ENCODE measurements around the gene ANO1.

ANO1 gene

GRCh38 chr11:70107191-70107590 lies 29.1 kb downstream of the ANO1 start:
- no peaks in the 10 kb centered on the region for H3K27me3 ChIP-seq (ENCODE audit: control insufficient read depth in 1 of 2, insufficient read depth in 2 of 2, low read length in 2 of 2)
- no peak overlapping the region for H3K4me3 ChIP-seq (ENCODE audit: low read length in 2 of 2)
- H3K9ac ChIP-seq (ENCODE audit: low read length in 2 of 2), result no peak overlapping the region
- H3K27ac ChIP-seq (ENCODE audit: low read length), result no peak overlapping the region
- no peaks in the 10 kb centered on the region for H3K9me3 ChIP-seq (ENCODE audit: control insufficient read depth in 2 of 2, low read length in 2 of 2)
- no peaks in the 10 kb centered on the region for H3K36me3 ChIP-seq (ENCODE audit: control insufficient read depth in 2 of 2, insufficient read depth in 2 of 2, low read length in 2 of 2)
- no peaks in the 10 kb centered on the region for H3K4me1 ChIP-seq (ENCODE audit: control insufficient read depth, insufficient read depth, low read length)

- H3K4me1 ChIP-seq (ENCODE audit: control insufficient read depth, insufficient read depth, low read length), result no peaks in the 10 kb centered on the region
- no peak overlapping the region for H3K27ac ChIP-seq (ENCODE audit: low read length)
- no peaks in the 10 kb centered on the region for H3K27me3 ChIP-seq (ENCODE audit: control insufficient read depth in 1 of 2, insufficient read depth in 2 of 2, low read length in 2 of 2)
- H3K9ac ChIP-seq (ENCODE audit: low read length in 2 of 2), result no peak overlapping the region
- no peaks in the 10 kb centered on the region for H3K9me3 ChIP-seq (ENCODE audit: control insufficient read depth in 2 of 2, low read length in 2 of 2)
- H3K4me3 ChIP-seq (ENCODE audit: low read length in 2 of 2), result no peak overlapping the region
- no peaks in the 10 kb centered on the region for H3K36me3 ChIP-seq (ENCODE audit: control insufficient read depth in 2 of 2, insufficient read depth in 2 of 2, low read length in 2 of 2)
Measured at GRCh38 chr11:70107756-70108155, 29.6 kb downstream of the ANO1 start.

GRCh38 chr11:70108250-70108649 lies 30.1 kb downstream of the ANO1 start:
- H3K4me1 ChIP-seq (ENCODE audit: control insufficient read depth, insufficient read depth, low read length), result no peaks in the 10 kb centered on the region

GRCh38 chr11:70109006-70109405 lies 30.9 kb downstream of the ANO1 start:
- Histone ChIP-seq H3K4me1 (ENCODE audit: control insufficient read depth, insufficient read depth, low read length) (no peaks in the 10 kb centered on the region), H3K27me3 (ENCODE audit: control insufficient read depth in 1 of 2, insufficient read depth in 2 of 2, low read length in 2 of 2) (no peaks in the 10 kb centered on the region), H3K4me3 (ENCODE audit: low read length in 2 of 2) (no peak overlapping the region), H3K9ac (ENCODE audit: low read length in 2 of 2) (no peak overlapping the region), H3K27ac (ENCODE audit: low read length) (no peak overlapping the region), H3K9me3 (ENCODE audit: control insufficient read depth in 2 of 2, low read length in 2 of 2) (no peaks in the 10 kb centered on the region), H3K36me3 (ENCODE audit: control insufficient read depth in 2 of 2, insufficient read depth in 2 of 2, low read length in 2 of 2) (no peaks in the 10 kb centered on the region)

More at GRCh38 chr11:70108250-70108649, 30.1 kb downstream of the ANO1 start:
- Histone ChIP-seq H3K36me3 (ENCODE audit: control insufficient read depth in 2 of 2, insufficient read depth in 2 of 2, low read length in 2 of 2) (no peaks in the 10 kb centered on the region), H3K27ac (ENCODE audit: low read length) (no peak overlapping the region), H3K27me3 (ENCODE audit: control insufficient read depth in 1 of 2, insufficient read depth in 2 of 2, low read length in 2 of 2) (no peaks in the 10 kb centered on the region), H3K9ac (ENCODE audit: low read length in 2 of 2) (no peak overlapping the region), H3K4me3 (ENCODE audit: low read length in 2 of 2) (no peak overlapping the region), H3K9me3 (ENCODE audit: control insufficient read depth in 2 of 2, low read length in 2 of 2) (no peaks in the 10 kb centered on the region)

GRCh38 chr11:70109903-70110302 lies 31.8 kb downstream of the ANO1 start:
- no peak overlapping the region for H3K27ac ChIP-seq (ENCODE audit: low read length)
- no peak overlapping the region for H3K4me3 ChIP-seq (ENCODE audit: low read length in 2 of 2)
- H3K4me1 ChIP-seq (ENCODE audit: control insufficient read depth, insufficient read depth, low read length), result no peaks in the 10 kb centered on the region
- H3K9ac ChIP-seq (ENCODE audit: low read length in 2 of 2), result no peak overlapping the region
- H3K36me3 ChIP-seq (ENCODE audit: control insufficient read depth in 2 of 2, insufficient read depth in 2 of 2, low read length in 2 of 2), result no peaks in the 10 kb centered on the region
- no peaks in the 10 kb centered on the region for H3K27me3 ChIP-seq (ENCODE audit: control insufficient read depth in 1 of 2, insufficient read depth in 2 of 2, low read length in 2 of 2)
- H3K9me3 ChIP-seq (ENCODE audit: control insufficient read depth in 2 of 2, low read length in 2 of 2), result no peaks in the 10 kb centered on the region

- no peak overlapping the region for H3K9ac ChIP-seq (ENCODE audit: low read length in 2 of 2)
- no peaks in the 10 kb centered on the region for H3K4me1 ChIP-seq (ENCODE audit: control insufficient read depth, insufficient read depth, low read length)
- no peaks in the 10 kb centered on the region for H3K27me3 ChIP-seq (ENCODE audit: control insufficient read depth in 1 of 2, insufficient read depth in 2 of 2, low read length in 2 of 2)
- H3K27ac ChIP-seq (ENCODE audit: low read length), result no peak overlapping the region
- no peak overlapping the region for H3K4me3 ChIP-seq (ENCODE audit: low read length in 2 of 2)
- H3K36me3 ChIP-seq (ENCODE audit: control insufficient read depth in 2 of 2, insufficient read depth in 2 of 2, low read length in 2 of 2), result no peaks in the 10 kb centered on the region
- H3K9me3 ChIP-seq (ENCODE audit: control insufficient read depth in 2 of 2, low read length in 2 of 2), result no peaks in the 10 kb centered on the region
Measured at GRCh38 chr11:70110538-70111055, 32.5 kb downstream of the ANO1 start.

GRCh38 chr11:70111269-70112016 lies 33.3 kb downstream of the ANO1 start:
- H3K9me3 ChIP-seq (ENCODE audit: control insufficient read depth in 2 of 2, low read length in 2 of 2), result no peaks in the 10 kb centered on the region
- no peak overlapping the region for H3K9ac ChIP-seq (ENCODE audit: low read length in 2 of 2)
- no peaks in the 10 kb centered on the region for H3K27me3 ChIP-seq (ENCODE audit: control insufficient read depth in 1 of 2, insufficient read depth in 2 of 2, low read length in 2 of 2)
- no peaks in the 10 kb centered on the region for H3K4me1 ChIP-seq (ENCODE audit: control insufficient read depth, insufficient read depth, low read length)
- no peak overlapping the region for H3K27ac ChIP-seq (ENCODE audit: low read length)
- H3K36me3 ChIP-seq (ENCODE audit: control insufficient read depth in 2 of 2, insufficient read depth in 2 of 2, low read length in 2 of 2), result no peaks in the 10 kb centered on the region
- H3K4me3 ChIP-seq (ENCODE audit: low read length in 2 of 2), result no peak overlapping the region

- Histone ChIP-seq H3K9ac (ENCODE audit: low read length in 2 of 2) (no peak overlapping the region), H3K27ac (ENCODE audit: low read length) (no peak overlapping the region), H3K9me3 (ENCODE audit: control insufficient read depth in 2 of 2, low read length in 2 of 2) (no peaks in the 10 kb centered on the region), H3K27me3 (ENCODE audit: control insufficient read depth in 1 of 2, insufficient read depth in 2 of 2, low read length in 2 of 2) (peaks cover 0 to 2% of the 10 kb centered on the region in 2 donors), H3K36me3 (ENCODE audit: control insufficient read depth in 2 of 2, insufficient read depth in 2 of 2, low read length in 2 of 2) (no peaks in the 10 kb centered on the region), H3K4me1 (ENCODE audit: control insufficient read depth, insufficient read depth, low read length) (no peaks in the 10 kb centered on the region), H3K4me3 (ENCODE audit: low read length in 2 of 2) (no peak overlapping the region)
Measured at GRCh38 chr11:70112017-70112434, 33.9 kb downstream of the ANO1 start.

GRCh38 chr11:70113801-70114200 lies 35.7 kb downstream of the ANO1 start:
- Histone ChIP-seq H3K4me3 (ENCODE audit: low read length in 2 of 2) (no peak overlapping the region), H3K36me3 (ENCODE audit: control insufficient read depth in 2 of 2, insufficient read depth in 2 of 2, low read length in 2 of 2) (no peaks in the 10 kb centered on the region), H3K9ac (ENCODE audit: low read length in 2 of 2) (no peak overlapping the region), H3K4me1 (ENCODE audit: control insufficient read depth, insufficient read depth, low read length) (no peaks in the 10 kb centered on the region), H3K27ac (ENCODE audit: low read length) (no peak overlapping the region), H3K9me3 (ENCODE audit: control insufficient read depth in 2 of 2, low read length in 2 of 2) (no peaks in the 10 kb centered on the region), H3K27me3 (ENCODE audit: control insufficient read depth in 1 of 2, insufficient read depth in 2 of 2, low read length in 2 of 2) (peaks cover 0 to 2% of the 10 kb centered on the region in 2 donors)

- no peak overlapping the region for H3K4me3 ChIP-seq (ENCODE audit: low read length in 2 of 2)
- H3K9ac ChIP-seq (ENCODE audit: low read length in 2 of 2), result no peak overlapping the region
- H3K27ac ChIP-seq (ENCODE audit: low read length), result no peak overlapping the region
Measured at GRCh38 chr11:70115778-70116177, 37.7 kb downstream of the ANO1 start.

GRCh38 chr11:70116386-70117065 lies 38.4 kb downstream of the ANO1 start:
- peaks cover 0 to 2% of the 10 kb centered on the region in 2 donors for H3K27me3 ChIP-seq (ENCODE audit: control insufficient read depth in 1 of 2, insufficient read depth in 2 of 2, low read length in 2 of 2)
- no peaks in the 10 kb centered on the region for H3K4me1 ChIP-seq (ENCODE audit: control insufficient read depth, insufficient read depth, low read length)
- no peak overlapping the region for H3K4me3 ChIP-seq (ENCODE audit: low read length in 2 of 2)
- no peaks in the 10 kb centered on the region for H3K36me3 ChIP-seq (ENCODE audit: control insufficient read depth in 2 of 2, insufficient read depth in 2 of 2, low read length in 2 of 2)
- H3K9me3 ChIP-seq (ENCODE audit: control insufficient read depth in 2 of 2, low read length in 2 of 2), result no peaks in the 10 kb centered on the region
- no peak overlapping the region for H3K9ac ChIP-seq (ENCODE audit: low read length in 2 of 2)
- H3K27ac ChIP-seq (ENCODE audit: low read length), result no peak overlapping the region

More at GRCh38 chr11:70115778-70116177, 37.7 kb downstream of the ANO1 start:
- H3K9me3 ChIP-seq (ENCODE audit: control insufficient read depth in 2 of 2, low read length in 2 of 2), result no peaks in the 10 kb centered on the region
- H3K4me1 ChIP-seq (ENCODE audit: control insufficient read depth, insufficient read depth, low read length), result no peaks in the 10 kb centered on the region
- H3K27me3 ChIP-seq (ENCODE audit: control insufficient read depth in 1 of 2, insufficient read depth in 2 of 2, low read length in 2 of 2), result peaks cover 0 to 2% of the 10 kb centered on the region in 2 donors
- H3K36me3 ChIP-seq (ENCODE audit: control insufficient read depth in 2 of 2, insufficient read depth in 2 of 2, low read length in 2 of 2), result no peaks in the 10 kb centered on the region

All from stomach smooth muscle (tissue), 2 donors.